ENCODE results near the gene ADAMTS20. TPM values are rescaled to one million over a fixed set of nuclear protein-coding genes. Genes with fewer than 3 reads are reported as not detected.

ADAMTS20 gene
- polyA plus RNA-seq, 1 donor (not counting 4 experiments of a cell fraction or from before 2014, with no cell fraction given), result not detected

DNA sequence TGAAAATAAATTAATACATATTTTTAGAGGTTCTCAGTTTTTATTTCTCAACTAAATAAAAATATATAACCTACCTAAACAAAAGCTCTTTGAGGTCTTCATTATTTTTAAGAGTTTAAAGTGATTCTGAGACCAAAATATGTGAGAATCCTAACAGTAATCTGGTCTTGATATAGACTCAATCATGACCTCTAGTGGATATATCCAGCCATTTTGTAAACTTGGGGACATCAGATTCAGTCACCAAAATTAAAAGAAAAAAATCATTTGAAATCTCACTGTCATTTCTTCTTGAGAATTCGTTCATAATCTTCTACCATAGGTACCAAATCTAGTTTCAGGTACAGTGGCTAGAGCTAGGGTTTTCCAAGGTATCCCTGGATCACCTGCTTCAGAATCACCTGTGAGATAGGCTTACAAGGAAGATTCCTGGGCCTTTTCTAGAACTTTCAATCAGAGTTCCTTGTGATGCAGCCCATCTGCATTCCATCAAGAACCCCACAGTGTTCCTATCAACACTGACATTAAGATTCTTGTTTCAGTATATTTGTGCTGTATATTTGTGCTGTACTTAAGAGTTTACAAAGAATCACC is 214.9 kb downstream of the ADAMTS20 start:
- DNase-seq (ENCODE audit: low read depth, low spot score), result no peak
- H3K4me3 ChIP-seq (ENCODE audit: control insufficient read depth in 2 of 3, extremely low read depth in 1 of 3, insufficient read depth in 2 of 3, low read depth in 1 of 3, low read length in 3 of 3), result no peak overlapping the region

DNA sequence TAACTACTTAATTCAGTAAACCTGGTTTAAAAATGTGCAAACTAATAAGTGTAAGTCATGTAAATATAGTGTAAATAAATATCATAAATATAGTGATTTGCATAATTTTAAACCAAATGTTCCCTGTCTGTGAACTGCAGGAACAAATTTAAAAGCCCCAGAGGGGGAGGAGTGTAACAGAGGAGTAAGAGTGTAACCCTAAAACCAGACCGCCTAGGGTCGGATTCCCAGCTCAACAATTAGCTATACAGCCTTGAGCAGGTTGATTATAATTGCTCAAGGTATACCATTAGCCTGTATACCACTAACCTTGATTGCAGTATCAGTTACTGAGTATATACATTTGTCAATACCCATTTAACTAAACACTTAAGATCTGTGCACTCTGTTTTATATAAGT is 218.4 kb downstream of the ADAMTS20 start:
- Histone ChIP-seq H3K4me2 (ENCODE audit: control insufficient read depth, extremely low read depth, insufficient read depth, low read depth, low read length) (no peak overlapping the region), H3K9me1 (ENCODE audit: control insufficient read depth, extremely low read depth, insufficient read depth, low read length) (no peaks in the 10 kb centered on the region), H3K4me1 (ENCODE audit: control insufficient read depth, extremely low read depth, insufficient read depth, low read length) (peaks cover 2% of the 10 kb centered on the region), H3K27me3 (ENCODE audit: control insufficient read depth, extremely low read depth, insufficient read depth, low read length) (no peaks in the 10 kb centered on the region), H3K9ac (ENCODE audit: control insufficient read depth, extremely low read depth, insufficient read depth, low read length) (no peak overlapping the region), H3K4me3 (ENCODE audit: control insufficient read depth in 2 of 3, extremely low read depth in 1 of 3, insufficient read depth in 2 of 3, low read depth in 1 of 3, low read length in 3 of 3) (no peak overlapping the region), H3K9me3 (ENCODE audit: control insufficient read depth, low read depth, low read length) (no peaks in the 10 kb centered on the region), H3K27ac (ENCODE audit: control insufficient read depth, insufficient read depth, low read length) (no peak overlapping the region), H4K20me1 (ENCODE audit: control insufficient read depth, extremely low read depth, insufficient read depth, low read length) (no peaks in the 10 kb centered on the region), H3K36me3 (ENCODE audit: control insufficient read depth in 2 of 2, extremely low read depth in 1 of 2, insufficient read depth in 2 of 2, low read length in 2 of 2) (no peaks in the 10 kb centered on the region), H3K79me2 (ENCODE audit: control insufficient read depth, insufficient read depth, low read length) (no peaks in the 10 kb centered on the region), H2AFZ (ENCODE audit: control insufficient read depth, low read length) (no peak overlapping the region)
- dilution Hi-C loops (cut with MboI; ENCODE audit: extremely low pct_ligation_motif_present, low sequenced_read_pairs), result no loop called here
- DNase-seq (ENCODE audit: low read depth, low spot score), result no peak
- no peak for FAIRE-seq
- no peak for TF ChIP-seq EZH2 (IDR thresholded peaks at IDR 0.05; ENCODE audit: low read length)
- TF ChIP-seq CTCF (optimal IDR thresholded peaks at IDR 0.05 in 1 of 3, IDR thresholded peaks at IDR 0.05 in 1 of 3, conservative IDR thresholded peaks at IDR 0.05 in 1 of 3; ENCODE audit: extremely low read depth in 1 of 3, insufficient read depth in 2 of 3, low read length in 3 of 3), result no peak

More for the DNA sequence above, 214.9 kb downstream of the ADAMTS20 start:
- H3K27ac ChIP-seq (ENCODE audit: control insufficient read depth, insufficient read depth, low read length), result no peak overlapping the region
- dilution Hi-C loops (cut with MboI; ENCODE audit: extremely low pct_ligation_motif_present, low sequenced_read_pairs), result no loop called here
- no peaks in the 10 kb centered on the region for H3K36me3 ChIP-seq (ENCODE audit: control insufficient read depth in 2 of 2, extremely low read depth in 1 of 2, insufficient read depth in 2 of 2, low read length in 2 of 2)
- no peak overlapping the region for H3K9ac ChIP-seq (ENCODE audit: control insufficient read depth, extremely low read depth, insufficient read depth, low read length)
- H3K4me1 ChIP-seq (ENCODE audit: control insufficient read depth, extremely low read depth, insufficient read depth, low read length), result peaks cover 3% of the 10 kb centered on the region
- H2AFZ ChIP-seq (ENCODE audit: control insufficient read depth, low read length), result no peak overlapping the region
- FAIRE-seq, result peak; percentile 36
- no peaks in the 10 kb centered on the region for H4K20me1 ChIP-seq (ENCODE audit: control insufficient read depth, extremely low read depth, insufficient read depth, low read length)
- H3K4me2 ChIP-seq (ENCODE audit: control insufficient read depth, extremely low read depth, insufficient read depth, low read depth, low read length), result no peak overlapping the region
- no peaks in the 10 kb centered on the region for H3K27me3 ChIP-seq (ENCODE audit: control insufficient read depth, extremely low read depth, insufficient read depth, low read length)
- TF ChIP-seq EZH2 (IDR thresholded peaks at IDR 0.05; ENCODE audit: low read length), result no peak
- TF ChIP-seq CTCF (optimal IDR thresholded peaks at IDR 0.05 in 1 of 3, IDR thresholded peaks at IDR 0.05 in 1 of 3, conservative IDR thresholded peaks at IDR 0.05 in 1 of 3; ENCODE audit: extremely low read depth in 1 of 3, insufficient read depth in 2 of 3, low read length in 3 of 3), result peak in 2 of 3 experiments; percentile 16 to 32
- no peaks in the 10 kb centered on the region for H3K9me1 ChIP-seq (ENCODE audit: control insufficient read depth, extremely low read depth, insufficient read depth, low read length)
- no peaks in the 10 kb centered on the region for H3K79me2 ChIP-seq (ENCODE audit: control insufficient read depth, insufficient read depth, low read length)
- no peaks in the 10 kb centered on the region for H3K9me3 ChIP-seq (ENCODE audit: control insufficient read depth, low read depth, low read length)

Data from keratinocyte (primary cell).